CD4-positive, alpha-beta T cell (primary cell): ENCODE results near the gene IPO7. TPM values are rescaled to one million over a fixed set of nuclear protein-coding genes. Genes with fewer than 3 reads are reported as not detected.

ENCODE experiments used
- ATAC-seq: fragments of 200-7000 bp; cut with Tn5 transposase; one replicate; pipeline ENCODE4 v1.10.0; 2022; ENCODE audit warnings: mild to moderate bottlenecking; ENCODE audit not compliant: poor library complexity
- CTCF ChIA-PET: fragments of 350-600 bp; sonication (Branson Sonifier 250); formaldehyde crosslinking; loops from one replicate; lab custom pipeline; 2021; ENCODE audit warnings: antibody characterized with exemption, inconsistent platforms; lab: Charles Lee
- POLR2A ChIA-PET: fragments of 350-600 bp; sonication (Branson Sonifier 250); formaldehyde crosslinking; loops from one replicate; lab custom pipeline; 2021; ENCODE audit warnings: antibody characterized with exemption, inconsistent platforms; lab: Charles Lee
- DNase-seq, 14 experiments: peaks; one replicate each; pipeline ENCODE4 v3.0.0-alpha.2; 2013 to 2020; ENCODE audit warnings: mixed read lengths in 2 of 14
- H3K27ac ChIP-seq, 2 donors: one replicate each; pipeline versions ENCODE4 v1.5.1 to v1.7.0; 2013; ENCODE audit warnings: low read length in 2 of 2, low read depth in 1 of 2, mild to moderate bottlenecking in 1 of 2
- H3K27me3 ChIP-seq, 2 experiments: 1 replicate in 1 of 2; 2 replicates in 1 of 2; pipeline versions ENCODE4 v1.6.1 to v1.7.0; 2013; ENCODE audit warnings: low read length in 2 of 2, control low read depth in 1 of 2, mild to moderate bottlenecking in 1 of 2, moderate library complexity in 1 of 2; ENCODE audit not compliant: insufficient read depth in 2 of 2, control insufficient read depth in 1 of 2
- H3K36me3 ChIP-seq: one replicate; pipeline ENCODE4 v1.6.1; 2013; ENCODE audit warnings: low read length, control low read depth; ENCODE audit not compliant: insufficient read depth
- H3K4me1 ChIP-seq: one replicate; pipeline ENCODE4 v1.6.1; 2013; ENCODE audit warnings: low read length, control low read depth; ENCODE audit not compliant: insufficient read depth
- H3K4me3 ChIP-seq: one replicate; pipeline ENCODE4 v1.5.1; 2013; ENCODE audit warnings: mild to moderate bottlenecking, low read length, moderate library complexity
- H3K9me3 ChIP-seq, 2 experiments: 1 replicate in 1 of 2; 2 replicates in 1 of 2; pipeline versions ENCODE4 v1.6.1 to v1.7.0; 2013; ENCODE audit warnings: low read length in 2 of 2, mild to moderate bottlenecking in 2 of 2, control low read depth in 1 of 2, moderate library complexity in 1 of 2; ENCODE audit not compliant: control insufficient read depth in 1 of 2, insufficient read depth in 1 of 2
- H3K27ac Mint-ChIP-seq: one replicate; pipeline ENCODE4 v1.8.0; 2020; ENCODE audit warnings: mixed read lengths
- H3K27me3 Mint-ChIP-seq: one replicate; pipeline ENCODE4 v1.8.0; 2021; ENCODE audit warnings: mixed read lengths
- H3K36me3 Mint-ChIP-seq: one replicate; pipeline ENCODE4 v1.8.0; 2021; ENCODE audit warnings: low read depth, mixed read lengths
- H3K4me1 Mint-ChIP-seq: one replicate; pipeline ENCODE4 v1.8.0; 2021; ENCODE audit warnings: low read depth, mixed read lengths
- H3K4me3 Mint-ChIP-seq: one replicate; pipeline ENCODE4 v1.8.0; 2020; ENCODE audit warnings: mild to moderate bottlenecking, mixed read lengths
- H3K9me3 Mint-ChIP-seq: one replicate; pipeline ENCODE4 v1.8.0; 2020; ENCODE audit warnings: mixed read lengths
- CTCF ChIP-seq: fragments of 200-600 bp; IDR thresholded peaks from one replicate; pipeline ENCODE4 v1.8.0; 2022; ENCODE audit warnings: antibody characterized with exemption, mild to moderate bottlenecking
- intact Hi-C, 2 experiments: fragments of 100-400 bp; cut with DNase I in 1 of 2; cut with micrococcal nuclease in 1 of 2; formaldehyde crosslinking; loops; one replicate each; pipeline versions ENCODE4 v1.15.1 to v1.9.0; 2023 to 2025; cut with DNase I, micrococcal nuclease
- total RNA-seq, 174 experiments: library from RNA in 2 of 174; stranded (reverse) in 2 of 174; gene quantifications; one replicate each; pipeline ENCODE4 v1.2.3 and lab custom pipeline; 2021 to 2026

IPO7 gene
- total RNA-seq, 2 experiments from 2014 or later: 40.7 to 51.6 TPM

- H3K36me3 ChIP-seq: no peaks in the 10 kb centered on the region
- H3K27ac ChIP-seq: peak overlapping the region in 1 of 2 donors; percentile 18
- intact Hi-C loops: loop anchor here (5.0 kb wide), 2 partner anchors 45 to 50 kb away; partner anchors contain the start of gene TMEM41B (in 1 of the 2)
- H3K4me3 ChIP-seq: no peak overlapping the region
- no peak for ATAC-seq
- POLR2A ChIA-PET: interaction anchor here (0.6 to 1.3 kb wide), 3 partner anchors 16 to 98 kb away, joined by 3 to 4 read pairs (median 3); partner anchors contain the start of genes IPO7 and ZNF143
- H3K27ac Mint-ChIP-seq: peak overlapping the region; percentile 88
- H3K4me1 Mint-ChIP-seq: peaks cover 16% of the 10 kb centered on the region
- H3K36me3 Mint-ChIP-seq: no peaks in the 10 kb centered on the region
- no peaks in the 10 kb centered on the region for H3K9me3 Mint-ChIP-seq
- no peak for DNase-seq
- H3K27me3 ChIP-seq: no peaks in the 10 kb centered on the region
- no peaks in the 10 kb centered on the region for H3K9me3 ChIP-seq
- CTCF ChIA-PET: interaction anchor here (0.7 kb wide), 1 partner anchor 47 kb away, joined by 3 read pairs; the partner anchor contains the start of gene TMEM41B
- TF ChIP-seq CTCF: no peak
- peak overlapping the region; percentile 89 for H3K4me3 Mint-ChIP-seq
- no peaks in the 10 kb centered on the region for H3K27me3 Mint-ChIP-seq
- peaks cover 17% of the 10 kb centered on the region for H3K4me1 ChIP-seq
These were observed 22.0 kb upstream of the IPO7 start for GRCh38 chr11:9362393-9362863.

DNA sequence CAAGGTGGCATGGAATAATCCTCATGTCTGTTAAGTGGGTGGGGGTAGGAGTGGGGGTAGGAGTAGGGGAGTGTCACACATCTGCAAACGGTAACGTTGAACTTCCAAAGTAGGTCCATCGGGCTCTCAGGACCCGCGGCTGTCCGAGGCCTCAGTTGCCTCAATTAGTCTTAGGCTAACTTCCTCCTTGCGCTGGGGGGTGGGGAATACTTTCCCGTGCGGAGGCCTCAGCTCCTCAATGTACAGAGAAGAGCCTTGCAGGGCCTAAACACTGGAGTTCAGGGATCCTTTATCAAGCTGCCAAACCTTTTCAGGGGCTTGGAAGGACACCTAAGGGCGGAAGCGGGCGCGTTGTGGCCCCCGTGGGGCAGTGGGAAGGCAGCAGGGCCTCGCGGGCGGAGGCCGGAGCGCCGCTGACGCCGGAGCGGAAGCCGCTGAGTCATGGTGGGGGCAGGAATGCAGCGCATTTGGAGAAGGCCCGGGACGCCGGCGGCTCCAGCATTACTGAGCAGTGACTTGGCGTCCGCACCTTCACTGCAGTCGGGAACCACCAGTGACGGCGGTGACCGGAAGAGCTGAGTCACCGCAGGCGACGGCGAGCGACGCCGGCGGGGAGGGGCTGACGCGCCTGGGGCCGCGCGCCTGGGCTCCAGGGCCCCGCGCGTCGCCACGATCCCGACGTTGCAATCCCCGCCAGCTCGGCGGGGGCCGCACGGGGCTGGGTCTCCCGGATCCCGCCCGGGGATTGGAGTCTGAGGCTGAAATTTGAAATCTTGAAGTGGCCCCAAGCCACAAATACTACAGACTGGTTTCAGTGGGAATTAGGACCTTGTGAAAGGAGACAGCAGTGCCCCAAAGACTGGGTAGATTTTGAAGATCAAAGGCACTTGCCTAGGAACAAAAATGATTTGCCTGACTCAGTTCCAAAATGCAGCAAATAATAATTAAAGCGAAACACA lies 20.2 kb upstream of the IPO7 start:
- H3K4me1 ChIP-seq: peaks cover 17% of the 10 kb centered on the region
- no peaks in the 10 kb centered on the region for H3K27me3 ChIP-seq
- no peaks in the 10 kb centered on the region for H3K27me3 Mint-ChIP-seq
- H3K27ac ChIP-seq: peak overlapping the region; percentile 55 to 92
- peak overlapping the region; percentile 89 for H3K4me3 Mint-ChIP-seq
- H3K36me3 ChIP-seq: no peaks in the 10 kb centered on the region
- no peaks in the 10 kb centered on the region for H3K9me3 Mint-ChIP-seq
- peak; percentile 91 for ATAC-seq
- peaks cover 16% of the 10 kb centered on the region for H3K4me1 Mint-ChIP-seq
- CTCF ChIA-PET: interaction anchor here (1.5 to 1.7 kb wide), 2 partner anchors 20 to 156 kb away, joined by 4 to 8 read pairs; partner anchors contain the start of gene IPO7
- TF ChIP-seq CTCF: no peak
- no peaks in the 10 kb centered on the region for H3K9me3 ChIP-seq
- POLR2A ChIA-PET: interaction anchor here (0.7 to 2.4 kb wide), 7 partner anchors 18 to 210 kb away, joined by 3 to 12 read pairs (median 5); partner anchors contain the start of genes IPO7, WEE1 and ZNF143
- DNase-seq: peak; percentile 45 to 94 (median 66)
- peak overlapping the region; percentile 88 for H3K27ac Mint-ChIP-seq
- H3K36me3 Mint-ChIP-seq: no peaks in the 10 kb centered on the region
- intact Hi-C loops: loop anchor here (5.0 kb wide), 2 partner anchors 47 to 52 kb away; partner anchors contain the start of gene TMEM41B (in 1 of the 2)
- peak overlapping the region; percentile 65 for H3K4me3 ChIP-seq

- H3K27ac ChIP-seq: no peak overlapping the region
- H3K9me3 ChIP-seq: no peaks in the 10 kb centered on the region
- Mint-ChIP-seq H3K27me3 (no peaks in the 10 kb centered on the region), H3K4me1 (peaks cover 16% of the 10 kb centered on the region), H3K9me3 (no peaks in the 10 kb centered on the region), H3K4me3 (no peak overlapping the region), H3K27ac (no peak overlapping the region), H3K36me3 (no peaks in the 10 kb centered on the region)
- no peak for TF ChIP-seq CTCF
- H3K27me3 ChIP-seq: no peaks in the 10 kb centered on the region
- H3K4me1 ChIP-seq: peaks cover 17% of the 10 kb centered on the region
- H3K36me3 ChIP-seq: no peaks in the 10 kb centered on the region
- H3K4me3 ChIP-seq: no peak overlapping the region
- intact Hi-C loops: no loop called here
- DNase-seq: no peak
- POLR2A ChIA-PET: interaction anchor here (1.2 to 1.3 kb wide), 2 partner anchors 17 to 21 kb away, joined by 3 read pairs; partner anchors contain the start of gene IPO7
- no peak for ATAC-seq
- CTCF ChIA-PET: interaction anchor here (0.5 kb wide), 1 partner anchor 1534 kb away, joined by 3 read pairs; no protein-coding TSS in a partner anchor
These were observed 16.9 kb upstream of the IPO7 start for GRCh38 chr11:9367551-9367950.
